CD4-positive, alpha-beta T cell treated with Interleukin-4 for 1 hour (primary cell): Measurements from ENCODE around the gene SPRN.
A peak's percentile ranks its signal among the peaks of the same experiment; 100 is the strongest.
"Not testable (repeated sequence)": the region's sequence is repeated elsewhere in the genome, so short reads cannot be mapped to it uniquely, and the experiment has no call there.

ENCODE experiments used
- DNase-seq, 2 donors: peaks; one replicate each; pipeline ENCODE4 v3.0.0-alpha.2; 2020 to 2022

The SPRN gene

GRCh38 chr10:133383551-133383950, 40.9 kb downstream of the SPRN start:
- no peak for DNase-seq

- DNase-seq: no peak
These were observed 43.4 kb downstream of the SPRN start for GRCh38 chr10:133381036-133381435.

- DNase-seq: no peak
These were observed 44.4 kb downstream of the SPRN start for GRCh38 chr10:133379801-133380666.

GRCh38 chr10:133379152-133379800, 45.1 kb downstream of the SPRN start, which contains the start of gene PAOX:
Gene PAOX, plus strand, starts transcription at chr10:133379262. Its CDS starts 55 bp downstream, at chr10:133379317.
- peak; percentile 63 to 69 for DNase-seq

GRCh38 chr10:133378251-133379096, 46.0 kb downstream of the SPRN start:
- DNase-seq: peak; percentile 47 to 63

- no peak for DNase-seq
These were observed 46.6 kb downstream of the SPRN start for GRCh38 chr10:133377818-133378250.

- no peak for DNase-seq
These were observed 47.2 kb downstream of the SPRN start for GRCh38 chr10:133377025-133377817.

- not testable (repeated sequence) for DNase-seq
These were observed 48.2 kb downstream of the SPRN start for GRCh38 chr10:133376183-133376582.

GRCh38 chr10:133375357-133376115, 48.9 kb downstream of the SPRN start:
- DNase-seq: no peak

GRCh38 chr10:133373174-133374090, 51.0 kb downstream of the SPRN start, which contains the start of gene ECHS1:
Gene ECHS1, minus strand, starts transcription at chr10:133373354. Its CDS starts 21 bp downstream, at chr10:133373333.
- DNase-seq: peak; percentile 92 to 93

GRCh38 chr10:133372507-133372906, 51.9 kb downstream of the SPRN start:
- DNase-seq: no peak
